IPS-20b (cell line): ENCODE data around the gene GLRX.

Source experiments
- H3K27ac ChIP-seq: one replicate; pipeline ENCODE4 v1.5.1; 2013; ENCODE audit warnings: low read length
- H3K27me3 ChIP-seq: 2 replicates; pipeline ENCODE4 v1.6.1; 2013; ENCODE audit warnings: mild to moderate bottlenecking, low read length, inconsistent platforms; ENCODE audit not compliant: insufficient read depth
- H3K36me3 ChIP-seq: 2 replicates; pipeline ENCODE4 v1.6.1; 2013; ENCODE audit warnings: low read depth, mild to moderate bottlenecking, inconsistent platforms, low read length, moderate library complexity; ENCODE audit not compliant: insufficient read depth
- H3K4me1 ChIP-seq: 2 replicates; pipeline ENCODE4 v1.6.1; 2013; ENCODE audit warnings: mild to moderate bottlenecking, control low read depth, inconsistent platforms, low read length, moderate library complexity; ENCODE audit not compliant: insufficient read depth
- H3K4me3 ChIP-seq: 2 replicates; pipeline ENCODE4 v1.5.1; 2013; ENCODE audit warnings: mild to moderate bottlenecking, low read length, inconsistent platforms
- H3K9ac ChIP-seq: 2 replicates; pipeline ENCODE4 v1.6.1; 2013; ENCODE audit warnings: low read depth, mild to moderate bottlenecking, inconsistent platforms, low read length, moderate library complexity
- H3K9me3 ChIP-seq: 2 replicates; pipeline ENCODE4 v1.6.1; 2013; ENCODE audit warnings: mild to moderate bottlenecking, low read depth, low read length, inconsistent platforms; ENCODE audit not compliant: insufficient read depth

GLRX gene

DNA sequence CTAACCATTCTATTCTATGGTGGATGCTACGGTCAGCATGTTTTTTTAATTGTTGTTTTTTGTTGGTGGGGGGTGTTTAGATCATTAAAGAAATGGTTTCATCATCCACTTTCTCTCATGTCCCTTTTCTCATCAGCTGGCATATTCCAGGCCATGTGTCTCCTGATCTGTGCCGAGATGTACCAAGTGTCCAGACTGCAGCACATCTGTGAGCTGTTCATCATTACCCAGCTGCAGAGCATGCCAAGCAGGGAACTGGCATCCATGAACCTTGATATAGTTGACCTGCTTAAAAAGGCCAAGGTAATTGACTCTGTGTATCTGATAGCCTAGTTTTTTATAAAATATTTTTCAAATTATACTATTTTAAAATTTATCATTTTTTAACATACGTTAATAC, 38.9 kb downstream of the GLRX start:
- H3K4me3 ChIP-seq, result no peak overlapping the region
- H3K9me3 ChIP-seq, result no peaks in the 10 kb centered on the region
- H3K4me1 ChIP-seq, result no peaks in the 10 kb centered on the region
- no peak overlapping the region for H3K9ac ChIP-seq
- H3K27ac ChIP-seq, result no peak overlapping the region
- H3K36me3 ChIP-seq, result no peaks in the 10 kb centered on the region
- H3K27me3 ChIP-seq, result no peaks in the 10 kb centered on the region

DNA sequence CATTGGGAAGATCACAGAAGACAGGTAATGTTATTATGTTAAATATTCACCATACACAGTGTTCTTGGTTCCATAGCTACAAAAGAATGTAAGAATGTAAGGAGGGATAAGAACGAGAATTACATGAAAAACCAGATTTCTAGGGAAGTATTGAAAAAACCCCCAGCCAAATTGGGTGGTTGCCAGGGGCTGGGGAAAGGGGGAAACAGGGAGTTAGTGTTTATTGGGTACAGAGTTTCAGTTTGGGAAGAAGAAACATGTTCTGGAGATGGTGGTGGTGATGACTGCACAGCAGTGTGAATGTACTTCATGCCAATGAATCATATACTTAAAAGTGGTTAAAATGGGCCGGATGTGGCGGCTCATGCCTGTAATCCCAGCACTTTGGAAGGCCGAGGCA, 40.3 kb downstream of the GLRX start:
- Histone ChIP-seq H3K4me3 (no peak overlapping the region), H3K4me1 (no peaks in the 10 kb centered on the region), H3K27me3 (no peaks in the 10 kb centered on the region), H3K36me3 (no peaks in the 10 kb centered on the region), H3K9ac (no peak overlapping the region), H3K27ac (no peak overlapping the region), H3K9me3 (no peaks in the 10 kb centered on the region)

DNA sequence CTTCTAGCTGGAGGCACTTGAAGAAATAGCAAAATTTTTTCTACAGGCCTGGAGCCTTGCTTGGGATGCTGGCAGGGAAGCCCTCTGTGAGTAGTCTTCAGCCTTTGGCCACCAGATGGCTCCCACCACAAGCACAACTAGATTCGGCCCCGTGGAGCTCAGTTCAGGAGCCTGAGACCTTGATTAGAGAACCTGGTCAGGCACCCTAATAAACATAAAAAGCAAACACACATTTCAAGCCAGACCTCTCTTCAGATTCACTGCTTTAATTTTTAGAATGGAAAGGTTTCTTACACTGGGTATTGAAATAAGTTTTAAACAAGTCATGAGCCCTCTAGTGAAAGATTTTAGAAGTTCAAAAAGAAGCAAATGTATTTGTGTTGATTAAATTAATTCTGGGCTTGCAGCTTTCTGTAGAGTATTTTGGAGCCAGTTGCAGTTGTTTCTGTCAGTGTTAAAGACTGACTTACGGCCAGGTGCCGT, 41.4 kb downstream of the GLRX start:
- H3K27ac ChIP-seq, result no peak overlapping the region
- no peak overlapping the region for H3K9ac ChIP-seq
- no peaks in the 10 kb centered on the region for H3K4me1 ChIP-seq

DNA sequence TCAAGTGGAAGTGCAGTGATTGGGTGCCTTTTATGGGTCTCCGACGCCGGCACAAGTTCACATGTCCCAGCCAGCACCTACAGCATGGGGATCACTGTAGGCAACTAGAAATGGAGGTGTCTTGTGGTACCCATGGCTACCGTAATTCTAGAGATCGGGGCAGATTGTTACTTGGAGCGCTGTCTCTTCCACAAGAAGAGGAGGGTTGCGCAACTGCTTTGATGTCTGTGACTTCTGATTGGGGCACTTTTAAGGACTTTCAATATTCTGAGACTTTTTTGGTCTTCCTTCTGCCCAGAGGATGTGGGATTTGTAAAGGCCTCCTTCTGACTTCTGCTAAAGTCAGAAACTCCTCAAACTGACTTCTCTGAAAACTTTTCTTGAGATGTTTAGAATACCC, 41.9 kb downstream of the GLRX start:
- no peaks in the 10 kb centered on the region for H3K27me3 ChIP-seq
- no peak overlapping the region for H3K27ac ChIP-seq
- H3K4me1 ChIP-seq, result no peaks in the 10 kb centered on the region
- no peaks in the 10 kb centered on the region for H3K36me3 ChIP-seq
- H3K9me3 ChIP-seq, result no peaks in the 10 kb centered on the region
- H3K9ac ChIP-seq, result no peak overlapping the region
- no peak overlapping the region for H3K4me3 ChIP-seq

More for the DNA sequence above, 41.4 kb downstream of the GLRX start:
- Histone ChIP-seq H3K36me3 (no peaks in the 10 kb centered on the region), H3K4me3 (no peak overlapping the region), H3K27me3 (no peaks in the 10 kb centered on the region), H3K9me3 (no peaks in the 10 kb centered on the region)

DNA sequence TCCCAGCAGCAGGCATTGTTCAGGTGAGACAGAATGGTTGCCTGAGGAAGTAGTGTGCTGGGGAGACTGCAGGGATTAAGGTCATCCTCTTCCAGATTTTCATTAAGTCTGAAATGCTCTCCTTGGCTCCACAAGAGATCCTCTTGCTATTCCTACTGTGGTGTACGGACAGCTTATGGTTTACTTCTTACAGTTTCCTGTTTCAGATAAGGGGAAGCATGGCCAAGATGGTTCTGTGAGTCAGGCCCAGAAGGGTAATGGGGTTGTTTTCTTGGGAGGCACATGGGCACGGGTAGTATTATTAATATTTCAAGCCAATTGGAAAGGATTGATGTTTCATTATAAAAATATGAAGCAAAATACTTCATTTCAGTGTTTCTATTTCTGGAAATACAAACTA, 42.9 kb downstream of the GLRX start:
- H3K27me3 ChIP-seq, result no peaks in the 10 kb centered on the region
- H3K9ac ChIP-seq, result no peak overlapping the region
- no peak overlapping the region for H3K4me3 ChIP-seq
- no peaks in the 10 kb centered on the region for H3K9me3 ChIP-seq
- H3K27ac ChIP-seq, result no peak overlapping the region
- no peaks in the 10 kb centered on the region for H3K36me3 ChIP-seq
- H3K4me1 ChIP-seq, result no peaks in the 10 kb centered on the region

DNA sequence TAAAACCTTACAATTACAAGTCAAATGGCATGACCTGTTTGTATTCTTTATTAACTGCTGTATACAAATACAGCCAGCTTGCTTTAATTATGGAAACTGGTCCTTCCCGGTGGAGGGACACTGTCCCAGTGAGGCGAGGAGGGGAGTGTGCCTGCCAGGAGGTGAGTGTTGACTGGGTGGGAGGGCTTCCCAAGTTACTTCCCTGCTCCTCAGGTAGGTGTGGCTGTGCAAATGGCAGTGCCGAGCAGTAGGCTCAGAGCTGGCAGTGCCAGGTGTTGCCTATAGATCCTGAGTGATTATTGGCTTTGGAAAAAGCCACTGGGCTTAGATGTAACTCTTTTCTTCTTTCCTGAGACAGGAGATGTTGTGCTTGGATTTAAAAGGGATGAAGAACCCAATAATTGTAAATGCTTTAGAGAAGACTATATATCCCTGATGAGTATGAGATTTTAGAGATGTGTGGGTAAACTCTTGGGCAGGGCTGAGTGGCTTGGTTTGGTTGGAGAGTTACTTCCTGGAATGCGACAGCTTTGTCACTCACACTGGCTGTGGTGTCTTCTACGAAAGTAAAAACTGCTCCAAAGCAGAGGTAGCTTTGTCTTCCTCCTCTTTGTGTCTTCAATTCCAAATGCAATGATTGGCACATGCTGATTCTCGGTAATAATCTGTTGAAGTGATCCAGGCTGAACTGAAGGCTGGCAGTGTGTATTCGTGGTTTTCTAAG, 43.7 kb downstream of the GLRX start:
- H3K36me3 ChIP-seq, result no peaks in the 10 kb centered on the region
- H3K9me3 ChIP-seq, result no peaks in the 10 kb centered on the region
- no peak overlapping the region for H3K27ac ChIP-seq
- no peak overlapping the region for H3K9ac ChIP-seq
- no peak overlapping the region for H3K4me3 ChIP-seq
- no peaks in the 10 kb centered on the region for H3K27me3 ChIP-seq
- no peaks in the 10 kb centered on the region for H3K4me1 ChIP-seq

DNA sequence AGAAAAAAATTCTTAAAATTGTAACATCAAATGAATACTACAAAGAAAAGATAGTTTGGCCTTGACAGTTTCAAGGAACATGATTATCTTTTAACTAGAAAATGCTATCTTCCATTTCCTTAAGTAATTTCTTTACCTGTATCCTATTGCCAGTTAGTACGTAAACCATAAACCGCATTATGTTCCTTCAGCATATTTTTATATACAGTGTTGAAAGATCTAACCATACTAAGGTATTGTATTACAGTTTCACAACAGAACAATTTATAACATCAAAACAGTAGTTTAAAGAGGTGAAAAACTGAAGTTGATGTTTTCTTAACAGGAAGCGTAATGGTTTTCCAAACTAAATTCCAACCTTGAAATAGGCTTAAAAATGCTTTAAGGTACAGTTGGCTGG, 45.1 kb downstream of the GLRX start:
- Histone ChIP-seq H3K27me3 (no peaks in the 10 kb centered on the region), H3K9me3 (no peaks in the 10 kb centered on the region), H3K4me1 (no peaks in the 10 kb centered on the region), H3K9ac (no peak overlapping the region), H3K4me3 (no peak overlapping the region), H3K36me3 (no peaks in the 10 kb centered on the region), H3K27ac (no peak overlapping the region)

DNA sequence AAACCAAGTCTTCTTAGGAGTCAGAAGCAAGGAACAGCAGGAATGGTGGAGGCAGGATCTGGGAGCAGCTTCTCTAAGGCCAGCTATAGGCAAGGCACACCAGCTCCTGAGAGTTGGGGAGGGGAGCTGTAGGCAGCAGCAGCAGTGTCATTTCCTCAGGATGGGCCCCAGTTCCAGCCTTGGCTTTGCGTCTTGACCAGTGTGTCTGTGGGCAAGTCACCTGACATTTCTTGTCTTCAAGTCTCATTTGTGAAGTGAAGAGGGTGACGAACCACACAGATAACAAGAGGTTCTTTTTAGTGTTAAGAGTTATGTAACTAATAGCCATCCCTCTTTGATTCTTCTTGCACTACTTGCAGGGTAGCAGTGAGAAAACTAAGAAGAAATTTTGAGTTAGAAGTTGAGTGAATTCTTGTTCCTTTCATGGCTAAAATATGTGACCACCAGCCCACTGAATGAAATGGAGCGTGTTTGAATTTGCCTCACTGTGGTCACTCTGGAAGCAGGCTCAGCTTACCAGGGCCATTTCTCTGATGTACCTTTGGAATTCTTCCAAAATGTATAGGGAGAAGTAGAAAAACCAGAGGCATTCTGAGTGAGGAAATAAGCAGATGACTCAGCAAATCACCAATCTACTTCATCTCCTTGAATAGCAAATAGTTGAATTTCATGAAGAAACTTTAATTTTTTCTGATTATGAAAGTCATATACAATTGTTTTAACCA, 49.0 kb downstream of the GLRX start:
- H3K9me3 ChIP-seq, result no peaks in the 10 kb centered on the region
- H3K27me3 ChIP-seq, result no peaks in the 10 kb centered on the region
- H3K27ac ChIP-seq, result no peak overlapping the region

DNA sequence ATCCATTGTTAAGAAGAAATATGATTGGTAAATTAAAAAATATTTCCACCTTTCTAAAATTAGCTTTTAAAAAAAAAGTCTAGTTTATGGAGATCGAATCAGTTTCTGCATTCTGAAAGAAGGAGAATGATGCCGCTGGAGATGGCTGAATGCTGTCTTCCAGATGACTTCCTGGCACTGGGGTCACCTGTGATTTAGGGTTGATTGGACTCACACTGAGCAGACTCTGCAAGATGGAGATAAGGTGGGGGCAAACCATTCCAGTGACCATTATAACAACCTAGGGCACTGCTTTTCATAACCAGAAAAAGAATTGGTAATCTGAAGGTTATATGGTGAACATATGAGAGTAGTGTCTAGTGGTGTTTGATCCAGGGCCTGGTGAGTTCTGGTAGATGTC, 50.6 kb downstream of the GLRX start:
- no peaks in the 10 kb centered on the region for H3K27me3 ChIP-seq
- H3K27ac ChIP-seq, result no peak overlapping the region
- H3K4me1 ChIP-seq, result no peaks in the 10 kb centered on the region
- H3K4me3 ChIP-seq, result no peak overlapping the region
- H3K9ac ChIP-seq, result no peak overlapping the region
- H3K9me3 ChIP-seq, result no peaks in the 10 kb centered on the region
- no peaks in the 10 kb centered on the region for H3K36me3 ChIP-seq

More for the DNA sequence above, 49.0 kb downstream of the GLRX start:
- Histone ChIP-seq H3K4me3 (no peak overlapping the region), H3K9ac (no peak overlapping the region), H3K36me3 (no peaks in the 10 kb centered on the region), H3K4me1 (no peaks in the 10 kb centered on the region)

DNA sequence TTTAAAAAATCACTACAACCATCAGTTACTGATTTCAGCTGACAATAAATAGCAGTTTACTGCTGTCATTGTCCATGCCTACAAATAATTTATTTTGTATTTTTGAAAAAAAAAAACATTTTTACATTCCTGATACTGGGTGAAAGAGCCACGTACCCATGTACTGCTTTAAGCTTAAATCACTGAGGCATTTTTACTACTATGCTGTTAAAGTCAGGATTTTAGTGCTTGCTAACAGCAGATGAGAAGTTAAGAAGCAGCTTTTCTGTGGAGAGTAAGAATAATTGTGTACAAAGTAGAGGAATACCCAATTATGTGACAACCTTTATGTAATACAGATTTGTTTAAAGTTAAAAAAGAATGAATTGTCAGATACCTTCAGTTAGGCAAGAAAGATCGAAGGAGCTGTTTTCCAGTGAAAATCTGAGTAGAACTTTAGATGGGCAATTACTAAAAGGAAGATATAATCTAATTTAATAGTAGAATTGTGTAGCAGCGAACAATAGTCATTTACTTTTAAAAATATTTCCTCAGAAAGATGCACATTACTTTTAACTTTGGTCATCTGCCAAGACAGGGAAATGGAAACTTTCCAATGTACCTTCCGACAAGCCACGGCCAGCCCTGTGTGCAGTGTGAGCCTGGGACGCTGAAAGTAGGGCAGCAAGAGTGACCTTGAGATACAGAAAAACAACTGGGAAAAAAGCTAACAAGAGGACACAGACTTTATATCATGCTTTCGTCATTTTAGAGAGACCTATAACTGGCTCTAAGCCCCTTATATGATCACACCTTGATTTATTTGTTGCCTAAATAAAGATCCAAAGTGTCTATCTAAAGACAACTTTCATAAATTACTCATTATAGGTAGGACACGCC, 51.5 kb downstream of the GLRX start:
- Histone ChIP-seq H3K36me3 (no peaks in the 10 kb centered on the region), H3K27ac (no peak overlapping the region)

DNA sequence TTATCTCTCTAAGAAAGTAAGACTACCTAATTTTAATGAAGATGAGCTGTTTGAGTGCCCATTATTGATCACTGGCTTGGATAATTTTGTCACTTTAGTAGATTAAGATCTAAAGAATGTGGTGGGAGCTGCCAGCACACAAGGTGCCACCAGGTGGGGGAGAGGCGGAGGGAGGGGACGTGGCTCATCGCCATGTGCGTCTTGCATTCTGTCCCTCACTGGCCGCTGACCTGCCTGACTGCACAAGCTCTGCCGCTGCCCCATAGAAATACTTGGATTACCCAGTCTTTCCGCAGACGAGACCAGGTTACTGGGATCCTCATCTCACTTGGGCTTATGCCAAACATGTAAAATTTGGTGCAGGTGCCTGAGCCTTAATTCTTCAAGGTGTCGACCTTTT, 53.8 kb downstream of the GLRX start:
- Histone ChIP-seq H3K9ac (no peak overlapping the region), H3K4me1 (no peaks in the 10 kb centered on the region), H3K27me3 (no peaks in the 10 kb centered on the region), H3K4me3 (no peak overlapping the region), H3K9me3 (no peaks in the 10 kb centered on the region), H3K27ac (no peak overlapping the region), H3K36me3 (no peaks in the 10 kb centered on the region)

More for the DNA sequence above, 51.5 kb downstream of the GLRX start:
- Histone ChIP-seq H3K4me3 (no peak overlapping the region), H3K9ac (no peak overlapping the region), H3K9me3 (no peaks in the 10 kb centered on the region), H3K27me3 (no peaks in the 10 kb centered on the region), H3K4me1 (no peaks in the 10 kb centered on the region)
